Right renal cortex interstitium (tissue), 3 donors: ENCODE measurements around the gene MMP21. TPM values are rescaled to one million over a fixed set of nuclear protein-coding genes. Genes with fewer than 3 reads are reported as not detected.

ENCODE experiments used
- DNase-seq, 3 donors: peaks; one replicate each; pipeline ENCODE4 v3.0.0-alpha.2; 2013; ENCODE audit warnings: low read depth in 3 of 3, low spot score in 2 of 3
- polyA plus RNA-seq, 3 donors: library from polyadenylated mRNA; unstranded; fragments of 120-200 nt; gene quantifications; one replicate each; pipeline ENCODE4 v1.2.1, GENCODE V29; 2013; ENCODE audit not compliant: insufficient read length in 3 of 3

MMP21 gene
- polyA plus RNA-seq, 3 donors: 0.17 to 0.29 (median 0.18) TPM

DNA sequence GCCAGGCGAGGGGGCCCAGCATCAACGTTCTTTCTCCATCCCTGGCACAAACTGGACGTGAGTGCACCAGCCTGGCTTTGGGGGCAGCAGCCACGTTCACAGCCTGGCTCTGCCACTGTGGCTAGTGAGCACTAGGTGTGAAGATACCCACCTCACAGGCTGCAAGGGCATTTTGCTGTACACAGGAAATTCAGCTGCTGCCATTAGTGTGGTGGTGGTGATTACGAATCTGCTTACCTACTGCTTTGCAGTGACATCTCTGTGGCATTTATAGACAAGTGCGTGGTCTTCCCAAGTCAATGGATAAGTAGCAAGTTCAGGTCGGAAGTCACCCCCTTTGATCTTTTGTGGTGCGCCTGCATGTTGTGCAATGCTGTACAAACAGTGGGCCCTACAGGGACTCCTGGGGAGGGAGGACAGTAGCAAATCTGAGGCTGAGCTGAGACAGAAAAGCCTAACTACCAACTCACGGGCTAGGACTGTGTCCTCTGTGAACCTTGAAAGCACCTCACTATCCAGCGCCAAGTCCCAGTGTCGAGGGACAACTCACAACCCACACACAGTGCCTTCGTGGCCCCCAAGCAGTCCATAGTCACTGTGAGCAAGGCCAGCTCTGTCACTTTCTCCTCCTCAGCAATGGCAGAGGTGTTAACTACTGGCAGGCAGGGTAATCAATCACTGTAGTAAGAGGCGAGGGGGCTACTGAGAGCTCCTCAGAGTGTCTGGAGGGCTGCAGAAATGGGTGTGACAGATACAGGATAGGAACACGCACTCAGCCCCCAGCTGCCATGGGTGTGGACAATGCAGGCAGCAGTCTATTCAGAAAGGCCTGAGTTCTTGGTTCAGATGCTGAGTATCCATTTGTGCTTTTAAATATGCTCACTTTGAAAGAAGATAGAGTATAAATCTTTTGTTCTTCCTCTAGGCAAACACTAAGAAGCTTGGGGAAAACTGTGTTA is 17.0 kb upstream of the MMP21 start:
- no peak for DNase-seq

DNA sequence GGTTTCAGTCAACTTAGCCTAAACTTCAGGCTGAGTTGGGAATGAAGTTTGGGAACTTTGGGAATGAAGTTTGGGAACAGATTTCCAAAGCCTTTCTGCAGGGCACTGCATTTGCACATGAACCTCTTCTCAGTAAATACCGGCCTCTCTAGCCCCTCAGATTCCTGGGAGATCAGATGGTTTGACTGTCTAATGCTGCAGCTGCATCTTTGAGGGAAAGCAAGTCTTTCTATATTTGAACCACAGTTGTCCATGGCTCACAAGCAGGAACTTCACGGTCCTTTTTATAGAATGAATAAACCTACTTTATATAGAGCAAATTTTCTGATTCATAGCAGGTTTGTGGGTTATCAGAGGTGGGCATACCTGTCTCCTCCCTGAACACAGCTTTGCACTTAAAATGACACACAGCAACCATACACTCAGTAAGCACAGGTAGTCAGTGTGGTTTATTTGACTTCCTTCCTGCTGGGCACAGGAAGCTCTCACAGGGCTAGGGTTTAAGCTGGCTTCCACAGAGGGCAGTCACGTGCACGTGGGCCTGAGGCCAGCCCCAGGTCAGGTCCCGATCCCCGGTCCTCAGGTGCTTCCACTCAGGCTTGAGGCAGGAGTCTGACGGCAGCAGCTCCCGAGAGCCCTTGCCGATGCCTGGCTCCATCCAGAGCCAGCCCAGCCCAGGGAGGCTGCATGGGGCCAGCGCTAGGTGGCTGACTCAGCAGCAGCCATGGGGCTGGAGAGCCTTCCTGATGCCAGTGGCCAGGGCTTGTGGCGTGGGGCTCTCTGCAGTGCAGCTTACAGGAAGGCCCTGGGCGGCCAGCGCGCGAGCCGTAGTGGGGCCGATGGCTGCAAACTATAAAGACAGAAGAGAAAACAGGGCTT is 12.8 kb upstream of the MMP21 start:
- DNase-seq: no peak

DNA sequence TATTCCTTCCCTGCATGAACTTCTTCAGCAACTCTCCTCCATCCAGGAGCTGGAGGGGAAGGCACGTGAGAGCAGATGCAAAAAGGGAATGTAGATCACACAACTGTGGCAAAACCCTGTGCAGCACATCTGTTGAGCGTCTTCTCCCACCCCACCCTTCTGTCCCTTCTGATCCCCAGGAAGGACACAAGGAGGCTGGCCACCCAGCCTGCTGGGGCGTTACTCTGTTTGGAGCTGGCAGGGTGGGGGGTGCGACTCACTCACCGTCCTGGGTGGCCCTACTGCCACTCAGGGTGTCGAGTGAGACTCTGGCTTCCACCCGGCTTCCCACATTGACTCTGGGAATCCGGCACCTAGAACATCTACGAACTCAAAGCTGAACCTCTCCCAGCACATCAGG is 10.2 kb upstream of the MMP21 start:
- no peak for DNase-seq

DNA sequence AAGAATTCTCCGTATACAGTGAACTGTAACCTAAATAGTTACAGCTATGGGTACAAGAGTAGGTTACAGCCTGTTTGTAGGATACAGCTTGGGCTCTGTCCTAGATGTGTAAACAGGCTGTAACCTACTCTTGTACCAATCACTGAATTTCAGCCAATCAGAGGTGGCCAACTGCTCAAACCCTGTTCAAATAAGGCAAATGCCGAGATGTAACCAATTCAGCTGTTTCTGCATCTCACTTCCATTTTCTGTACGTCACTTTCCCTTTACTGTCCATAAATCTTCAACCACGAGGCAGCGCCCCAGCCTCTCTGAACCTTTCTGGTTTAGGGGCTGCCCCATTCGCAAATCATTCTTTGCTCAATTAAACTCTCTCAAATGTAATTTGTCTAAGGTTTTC is 8.3 kb upstream of the MMP21 start:
- DNase-seq: no peak

DNA sequence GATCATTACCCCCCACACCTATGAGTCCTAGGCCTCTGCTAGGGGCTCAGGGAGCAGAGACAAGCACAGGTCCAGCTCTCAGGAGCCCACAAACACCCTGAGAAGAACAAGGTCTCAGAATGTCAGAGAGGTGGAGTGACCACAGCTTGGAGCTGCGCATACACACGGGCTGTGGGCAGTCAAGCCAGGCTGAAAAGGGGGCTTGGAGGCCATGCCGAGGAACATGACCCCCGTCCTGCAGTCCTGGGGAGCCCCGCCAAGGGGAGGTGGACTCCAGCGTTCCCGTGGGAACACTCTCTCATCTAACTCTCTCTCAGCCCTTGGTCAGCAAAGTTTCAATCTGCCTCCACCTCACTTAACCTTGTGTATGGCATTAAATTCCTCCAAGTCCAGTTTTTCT is 7.8 kb upstream of the MMP21 start:
- DNase-seq: no peak

DNA sequence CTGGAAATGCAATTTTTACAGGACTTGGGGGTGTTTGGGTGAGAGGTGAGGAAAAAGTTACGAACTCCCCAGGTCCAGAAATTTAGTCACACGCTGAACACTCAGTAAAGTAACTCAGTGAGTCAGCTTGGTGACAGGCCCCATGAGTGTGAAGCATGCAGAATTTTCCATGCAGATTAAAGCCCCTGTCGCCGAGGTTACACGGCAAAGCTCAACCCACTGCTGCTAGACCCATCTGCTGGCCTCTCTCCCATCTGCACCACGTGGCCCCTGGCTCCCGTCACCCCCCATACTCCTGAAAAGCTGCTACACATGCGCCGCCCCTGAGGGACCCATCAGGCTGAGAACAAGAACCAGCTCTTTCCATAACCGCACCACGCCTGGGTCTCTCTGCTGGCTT is 7.0 kb upstream of the MMP21 start:
- no peak for DNase-seq

DNA sequence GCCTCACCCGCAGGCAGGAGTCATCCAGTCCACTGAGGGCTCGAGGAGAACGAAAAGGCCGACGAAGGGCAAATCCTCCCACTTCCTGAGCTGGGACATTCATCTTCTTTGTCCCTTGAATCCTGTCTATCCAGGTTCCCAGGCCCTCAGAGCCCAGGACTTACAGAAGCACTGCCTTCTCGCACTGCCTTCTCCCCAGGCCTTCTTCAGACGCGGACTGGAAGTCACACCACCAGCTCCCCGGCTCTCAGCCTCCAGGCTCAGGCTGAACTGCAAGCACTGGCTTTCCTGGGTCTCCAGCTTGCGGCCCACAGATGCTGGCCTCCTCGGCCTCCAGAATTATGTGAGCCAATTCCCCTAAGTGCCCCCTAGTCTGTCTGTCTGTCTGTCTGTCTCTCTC is 6.4 kb upstream of the MMP21 start:
- no peak for DNase-seq

DNA sequence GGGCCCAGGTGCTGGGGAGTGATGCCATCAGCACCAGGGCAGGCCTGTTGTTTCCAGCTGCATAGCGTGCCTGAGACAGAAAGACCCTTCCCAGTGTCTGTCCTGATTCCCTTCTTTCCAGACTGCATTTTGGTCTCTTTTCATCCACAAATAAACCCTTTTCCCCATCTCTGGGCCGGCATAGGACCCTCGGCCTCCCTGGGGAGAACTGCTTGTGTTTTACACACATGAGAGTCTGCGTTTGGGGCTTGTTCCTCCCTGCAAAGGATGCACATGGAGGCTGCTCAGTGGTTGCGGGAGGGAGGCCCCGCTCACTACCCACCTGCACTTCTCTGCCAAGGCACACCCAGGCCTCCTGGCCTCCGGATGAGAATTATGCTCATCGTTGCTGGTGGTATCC is 5.8 kb upstream of the MMP21 start:
- no peak for DNase-seq

DNA sequence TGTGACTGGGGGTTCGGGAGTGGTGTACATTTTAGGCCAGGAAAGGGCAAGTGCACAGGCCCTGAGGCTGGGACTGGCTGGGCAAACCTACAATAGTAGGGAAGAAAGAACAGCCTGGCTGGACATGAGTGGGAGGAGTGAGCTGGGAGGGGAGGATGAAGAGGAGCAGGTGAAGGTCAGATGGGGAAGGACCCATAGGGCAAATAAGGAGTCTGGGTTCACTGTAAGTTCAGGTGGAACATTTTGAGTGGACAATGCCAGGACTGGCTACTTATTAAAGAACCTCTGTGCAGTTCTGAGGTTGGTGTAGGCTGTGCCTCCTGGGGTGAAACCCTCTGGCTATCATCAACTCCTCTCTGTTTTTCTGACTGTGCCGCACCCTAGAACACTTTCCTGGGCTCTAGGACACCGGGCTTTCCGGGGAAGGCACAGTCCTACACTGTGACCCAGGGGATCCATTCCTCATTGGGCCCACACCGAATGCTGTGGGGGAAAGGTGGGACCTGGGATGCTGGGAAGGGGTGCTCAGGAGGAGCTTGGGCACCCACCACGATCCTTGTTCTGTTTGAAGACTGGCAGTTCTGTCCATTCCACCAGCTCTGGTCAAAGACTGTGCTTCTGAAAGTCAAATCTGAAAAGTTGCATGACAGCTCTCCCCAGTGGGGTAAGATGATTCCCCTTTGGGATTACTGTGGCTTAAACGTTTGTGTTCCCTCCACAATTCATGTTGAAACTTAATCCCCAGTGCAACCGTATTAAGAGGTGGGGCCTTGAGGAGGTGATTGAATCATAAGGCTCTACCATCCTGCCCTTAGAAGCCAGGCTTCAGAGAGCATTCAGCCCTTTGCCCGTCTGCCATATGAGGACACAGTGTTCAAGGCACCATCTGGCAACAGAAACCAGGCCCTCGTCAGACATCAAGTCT is 4.0 kb upstream of the MMP21 start:
- DNase-seq: no peak

DNA sequence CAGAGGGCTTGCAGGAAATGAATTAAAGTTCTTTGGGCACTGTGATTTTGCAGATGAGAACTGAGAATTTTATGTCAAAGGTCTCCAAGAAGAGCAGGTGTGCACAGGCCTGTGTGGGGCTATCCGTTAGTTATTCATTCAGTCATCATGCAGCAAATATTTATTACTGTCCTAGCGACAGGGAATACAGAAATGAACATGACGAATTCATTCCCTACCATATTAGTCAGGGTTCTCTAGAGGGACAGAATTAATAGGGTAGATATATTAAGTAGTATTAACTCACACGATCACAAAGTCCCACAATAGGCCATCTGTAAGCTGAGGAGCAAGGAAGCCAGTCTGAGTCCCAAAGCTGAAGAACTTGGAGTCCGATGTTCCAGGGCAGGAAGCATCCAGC is 2.9 kb upstream of the MMP21 start:
- no peak for DNase-seq

DNA sequence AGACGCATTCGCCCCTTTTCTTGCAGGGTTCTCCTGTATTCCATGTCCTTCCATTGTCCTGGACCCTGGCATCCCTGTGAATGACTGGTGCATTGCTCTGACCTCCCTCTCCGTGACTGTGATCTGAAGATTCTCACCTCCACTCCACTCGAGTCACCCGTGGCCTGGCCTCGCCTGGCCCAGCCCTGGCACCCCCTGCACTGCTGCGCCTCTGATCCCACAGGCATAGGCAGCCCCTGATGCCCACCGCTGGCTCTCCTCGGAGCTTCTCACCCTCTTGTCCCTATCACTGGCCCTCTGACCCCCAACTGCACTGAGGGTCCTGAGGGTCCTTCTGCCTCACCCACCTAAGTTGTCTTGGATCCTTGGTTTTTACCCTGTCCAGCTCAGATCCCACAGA is 2.2 kb upstream of the MMP21 start:
- no peak for DNase-seq

DNA sequence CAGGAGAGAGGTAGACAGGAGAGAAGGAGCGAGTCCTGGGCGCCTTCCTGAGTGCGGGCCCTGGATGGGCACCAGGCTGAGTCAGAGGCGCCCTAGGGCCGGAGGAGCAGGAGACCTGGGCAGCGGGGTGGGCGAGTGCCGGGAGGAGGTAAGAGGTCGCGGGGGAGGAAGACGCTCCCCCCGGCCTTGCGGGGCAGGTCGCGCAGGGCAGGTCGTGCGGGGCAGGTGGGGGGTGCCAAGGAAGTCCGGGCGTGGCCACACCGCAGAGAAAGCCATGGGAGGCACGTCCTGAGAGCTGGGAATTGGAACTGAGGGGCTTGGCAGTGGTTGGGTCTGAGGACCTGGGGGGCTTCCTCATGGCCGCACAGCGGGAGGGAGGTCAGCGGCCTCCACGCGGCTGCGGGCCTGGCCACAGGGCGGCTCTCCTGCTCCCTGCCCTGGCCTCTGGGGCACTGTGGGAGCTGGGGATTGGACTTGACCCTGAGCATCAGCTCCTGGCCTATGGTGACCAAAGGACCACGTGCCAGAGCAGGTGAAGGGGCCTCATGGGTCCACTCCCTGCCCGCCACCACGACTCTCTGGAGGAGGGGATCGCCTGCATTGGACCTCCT is 935 bp downstream of the MMP21 start:
- no peak for DNase-seq

DNA sequence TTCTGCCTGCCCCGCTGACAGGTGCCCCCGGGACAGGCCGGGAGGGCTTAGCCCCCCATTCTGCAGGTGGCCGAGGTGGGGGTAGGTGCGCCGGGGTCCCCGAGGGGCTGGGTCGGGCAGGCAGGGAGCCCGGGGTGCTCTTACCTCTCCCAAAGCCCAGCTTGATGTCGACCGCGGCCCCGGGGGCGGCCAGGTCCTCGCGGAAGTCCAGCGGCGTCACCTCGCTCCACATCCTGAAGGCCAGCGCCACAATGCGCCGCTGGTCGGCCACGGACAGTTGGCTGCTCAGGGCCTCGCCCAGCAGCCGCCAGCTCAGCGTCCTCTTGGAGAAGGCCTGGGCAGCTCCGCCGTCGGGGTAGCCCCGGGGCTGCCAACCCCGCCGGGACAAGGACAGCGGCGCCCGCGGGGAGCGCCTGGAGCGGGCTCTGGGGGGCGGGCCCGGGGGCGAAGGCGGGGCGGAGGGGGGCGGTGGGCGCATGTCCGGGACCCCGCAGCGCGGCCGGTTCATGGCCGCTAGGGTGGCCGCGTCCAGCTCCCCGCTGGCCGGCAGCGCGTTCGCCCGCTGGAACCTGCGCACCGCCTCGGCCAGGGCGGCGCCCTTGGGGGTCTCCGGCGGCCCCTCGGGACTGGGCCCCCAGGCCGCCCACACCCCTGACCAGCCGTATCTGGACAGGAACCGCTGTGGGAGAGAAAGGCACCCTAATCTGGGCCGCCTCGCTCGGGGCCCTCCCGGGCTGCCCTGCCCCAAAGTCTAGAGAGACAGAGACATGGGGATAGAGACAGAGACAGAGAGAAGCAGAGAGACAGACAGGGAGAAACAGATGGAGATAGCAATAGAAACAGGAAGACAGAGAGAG is 1.7 kb downstream of the MMP21 start:
- DNase-seq: no peak

DNA sequence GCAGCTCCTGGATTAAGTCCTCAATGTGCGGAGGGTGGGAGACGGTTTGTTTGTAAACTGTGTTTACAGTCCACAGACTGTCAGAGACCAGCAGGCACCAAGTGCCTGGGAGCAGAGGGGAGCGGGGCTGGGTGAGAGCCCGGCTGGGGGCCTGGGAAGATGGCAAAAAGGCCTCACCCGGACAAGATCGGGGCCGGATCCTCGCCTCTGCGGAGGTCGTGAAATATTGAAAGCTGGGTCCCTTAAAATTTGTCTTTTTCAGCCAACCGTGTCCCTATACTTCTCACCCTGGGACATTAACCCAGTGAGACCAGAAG is 2.8 kb downstream of the MMP21 start:
- no peak for DNase-seq

DNA sequence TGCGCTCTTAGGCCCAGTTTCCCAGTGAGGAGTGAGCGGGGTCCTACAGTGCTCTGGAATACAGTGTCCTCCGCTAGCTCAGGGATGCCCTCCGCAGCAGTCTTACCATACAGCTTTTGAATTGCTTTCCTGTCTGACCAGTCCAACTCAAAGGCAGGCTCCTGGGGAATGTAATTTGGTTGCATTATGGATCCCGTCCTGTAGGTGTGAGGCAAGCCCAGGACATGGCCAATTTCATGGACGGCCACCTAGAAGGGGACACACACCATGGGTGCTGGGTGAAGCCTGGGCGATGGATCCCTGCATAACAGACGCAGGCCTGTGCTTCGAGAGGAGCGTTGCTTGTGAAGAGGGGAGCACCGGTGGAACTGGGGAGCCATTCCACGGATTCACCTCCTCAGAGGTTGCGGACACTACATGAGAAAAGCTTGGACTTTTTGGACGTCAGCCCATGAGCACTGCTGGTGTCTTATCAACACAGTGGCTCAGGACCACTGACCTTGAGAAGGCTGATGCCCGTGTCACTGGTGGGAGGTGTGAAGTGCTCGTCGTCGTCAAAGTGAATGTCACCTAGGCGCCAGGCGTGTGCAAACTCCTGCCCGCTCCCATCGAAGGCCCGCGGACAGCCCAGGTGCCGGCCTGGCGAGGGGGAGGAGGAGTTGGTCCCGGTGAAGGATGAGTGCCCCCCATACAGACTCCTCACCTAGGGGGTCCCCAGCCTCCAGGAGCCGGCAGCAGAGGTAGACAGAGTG is 3.3 kb downstream of the MMP21 start:
- no peak for DNase-seq

DNA sequence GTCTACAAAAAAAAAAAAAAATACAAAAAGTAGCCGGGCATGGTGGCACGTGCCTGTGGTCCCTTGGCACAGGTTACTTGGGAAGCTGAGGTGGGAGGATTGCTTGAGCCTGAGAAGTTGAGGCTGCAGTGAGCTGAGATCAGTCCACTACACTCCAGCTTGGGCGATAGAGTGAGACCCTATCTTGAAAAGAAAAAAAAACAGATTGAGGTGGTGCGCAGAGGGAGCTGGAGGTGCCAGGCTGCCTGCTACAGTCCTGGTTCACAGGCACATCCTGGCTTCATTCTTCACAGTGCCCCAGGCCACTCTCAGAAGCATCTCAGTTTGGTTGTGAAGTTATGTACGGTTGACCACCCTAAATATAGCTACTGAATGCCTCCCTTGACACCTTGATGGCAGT is 4.8 kb downstream of the MMP21 start:
- no peak for DNase-seq

DNA sequence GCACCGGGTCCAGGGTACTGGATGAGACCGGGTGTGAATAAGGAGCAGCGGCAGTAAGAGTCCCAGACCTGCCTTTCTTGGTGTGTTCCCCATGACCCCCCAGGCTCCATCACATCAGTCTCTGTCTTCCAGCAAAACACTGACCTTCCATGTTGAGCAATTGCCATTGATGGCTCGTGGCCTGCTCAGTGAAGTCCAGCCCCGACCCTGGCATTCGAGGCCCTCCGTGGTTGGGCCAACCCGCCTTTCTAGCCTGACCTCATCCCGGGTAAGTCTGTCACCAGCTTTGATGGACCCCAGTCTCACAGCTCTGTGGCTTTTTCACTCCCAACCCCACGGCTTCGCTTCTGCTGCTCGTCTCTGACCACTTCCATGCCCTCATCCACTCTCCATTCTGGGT is 6.4 kb downstream of the MMP21 start:
- no peak for DNase-seq

DNA sequence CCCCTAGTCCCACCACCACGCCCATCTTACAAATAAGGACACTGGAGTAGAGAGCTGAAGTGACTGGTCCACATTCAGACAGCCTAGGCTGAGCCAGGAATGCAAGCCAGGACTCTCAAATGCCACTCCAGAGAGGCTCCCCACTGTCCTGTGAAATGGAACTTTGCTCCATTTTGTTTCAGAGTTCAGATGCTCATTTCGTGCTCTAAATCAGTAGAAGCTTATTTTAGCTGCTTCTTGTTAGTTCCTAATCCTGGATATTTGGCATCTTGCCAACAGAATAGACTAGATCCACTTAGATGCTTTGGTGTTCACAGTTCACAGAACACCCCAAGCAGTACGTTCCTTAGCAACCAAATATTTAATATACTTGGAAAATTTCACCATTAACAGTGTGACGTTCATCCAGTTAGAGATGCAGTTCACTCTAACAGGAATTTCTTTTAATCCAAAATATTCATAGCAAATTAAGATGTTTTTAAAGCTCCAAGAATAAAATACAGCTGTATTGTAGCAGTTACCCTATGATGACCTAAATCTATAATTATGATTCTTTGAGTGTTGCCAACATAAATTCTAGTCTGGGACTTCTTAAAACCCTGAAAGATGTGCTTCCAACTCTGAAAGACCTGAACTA is 7.3 kb downstream of the MMP21 start:
- peak in 2 of 3 donors; percentile 41 to 54 for DNase-seq
